HepG2 (cell line): ENCODE results near the gene CTCF. TPM values are rescaled to one million over a fixed set of nuclear protein-coding genes. Genes with fewer than 3 reads are reported as not detected.

Source experiments
- BCL6 ChIP-seq: IDR thresholded peaks from 2 replicates; pipeline ENCODE4 v1.6.1; 2016; ENCODE audit warnings: missing genetic modification reagents, missing compliant biosample characterization
- CREM ChIP-seq, 2 experiments: sonication (generic) in 1 of 2; formaldehyde crosslinking in 1 of 2; IDR thresholded peaks; 2 replicates each; pipeline versions ENCODE4 v1.4.0 to v1.6.1; 2016 to 2020; ENCODE audit warnings: antibody characterized with exemption in 1 of 2, mild to moderate bottlenecking in 1 of 2, missing genetic modification reagents in 1 of 2
- DR1 ChIP-seq: sonication (generic); formaldehyde crosslinking; IDR thresholded peaks from 2 replicates; pipeline ENCODE4 v1.8.0; 2021; ENCODE audit warnings: mild to moderate bottlenecking, missing genetic modification reagents, inconsistent platforms
- EEA1 ChIP-seq: sonication (generic); formaldehyde crosslinking; IDR thresholded peaks from 2 replicates; pipeline ENCODE4 v1.5.1; 2020; ENCODE audit warnings: mild to moderate bottlenecking, missing genetic modification reagents, borderline replicate concordance
- ESRRA ChIP-seq: sonication (generic); formaldehyde crosslinking; IDR thresholded peaks from 2 replicates; pipeline ENCODE4 v1.5.1; 2020; ENCODE audit warnings: mild to moderate bottlenecking, low read depth, missing genetic modification reagents
- GTF2F1 ChIP-seq: fragments of 150-350 bp; IDR thresholded peaks from 2 replicates; pipeline ENCODE4 v1.6.1; 2014; ENCODE audit warnings: low read length
- MAX ChIP-seq: IDR thresholded peaks from 2 replicates; pipeline ENCODE4 v1.6.1; 2012; ENCODE audit warnings: inconsistent platforms
- MAZ ChIP-seq, 2 experiments: sonication (generic) in 1 of 2; formaldehyde crosslinking in 1 of 2; IDR thresholded peaks; 2 replicates each; pipeline versions ENCODE4 v1.5.0 to v1.6.1; 2012 to 2020; ENCODE audit warnings: low read depth in 2 of 2, mild to moderate bottlenecking in 2 of 2, borderline replicate concordance in 1 of 2, improper control_type of control experiment in 1 of 2, low read length in 1 of 2, missing genetic modification reagents in 1 of 2, moderate library complexity in 1 of 2
- NFRKB ChIP-seq: fragments of 450-650 bp; IDR thresholded peaks from 2 replicates; pipeline ENCODE4 v1.6.1; 2017
- NR0B2 ChIP-seq: sonication (generic); formaldehyde crosslinking; IDR thresholded peaks from 2 replicates; pipeline ENCODE4 v1.4.0; 2020; ENCODE audit warnings: mild to moderate bottlenecking, missing genetic modification reagents
- NR2F6 ChIP-seq, 2 experiments: IDR thresholded peaks; 2 replicates each; pipeline ENCODE4 v1.6.1; 2016; ENCODE audit warnings: antibody characterized with exemption in 1 of 2, mild to moderate bottlenecking in 1 of 2
- PRPF4 ChIP-seq: fragments of 200-400 bp; formaldehyde crosslinking; IDR thresholded peaks from 2 replicates; pipeline ENCODE4 v1.6.1; 2016; ENCODE audit warnings: low read length, low read depth; ENCODE audit not compliant: poor library complexity, severe bottlenecking
- RAD21 ChIP-seq: fragments of 450-650 bp; formaldehyde crosslinking; IDR thresholded peaks from 2 replicates; pipeline ENCODE4 v1.5.0; 2020; ENCODE audit warnings: mild to moderate bottlenecking
- SIN3B ChIP-seq: fragments of 150-350 bp; IDR thresholded peaks from 2 replicates; pipeline ENCODE4 v1.6.1; 2014; ENCODE audit warnings: low read length
- SSRP1 ChIP-seq: IDR thresholded peaks from 2 replicates; pipeline ENCODE4 v1.6.1; 2016; ENCODE audit warnings: control low read depth
- TEAD2 ChIP-seq: sonication (generic); formaldehyde crosslinking; IDR thresholded peaks from 2 replicates; pipeline ENCODE4 v1.9.0; 2021; ENCODE audit warnings: missing genetic modification reagents
- XBP1 ChIP-seq: sonication (generic); formaldehyde crosslinking; IDR thresholded peaks from 2 replicates; pipeline ENCODE4 v1.5.0; 2020; ENCODE audit warnings: missing genetic modification reagents
- ZNF24 ChIP-seq: fragments of 450-650 bp; IDR thresholded peaks from 2 replicates; pipeline ENCODE4 v1.6.1; 2017; ENCODE audit warnings: antibody characterized with exemption, mild to moderate bottlenecking
- ZNF530 ChIP-seq: sonication (generic); formaldehyde crosslinking; IDR thresholded peaks from 2 replicates; pipeline ENCODE4 v1.5.0; 2020; ENCODE audit warnings: low read depth, mild to moderate bottlenecking, missing genetic modification reagents
- ZNF792 ChIP-seq: IDR thresholded peaks from 2 replicates; pipeline ENCODE4 v1.6.1; 2016
- ZSCAN20 ChIP-seq: sonication (generic); formaldehyde crosslinking; IDR thresholded peaks from 2 replicates; pipeline ENCODE4 v1.4.0; 2020; ENCODE audit warnings: missing genetic modification reagents, mild to moderate bottlenecking, borderline replicate concordance
- ZSCAN21 ChIP-seq: sonication (generic); formaldehyde crosslinking; IDR thresholded peaks from 2 replicates; pipeline ENCODE4 v1.8.0; 2022; ENCODE audit warnings: mild to moderate bottlenecking, missing genetic modification reagents, moderate library complexity, borderline replicate concordance
- ZSCAN25 ChIP-seq: sonication (generic); formaldehyde crosslinking; IDR thresholded peaks from 2 replicates; pipeline ENCODE4 v1.8.0; 2022; ENCODE audit warnings: mild to moderate bottlenecking, missing genetic modification reagents
- polyA plus RNA-seq, 8 experiments: library from polyadenylated mRNA; depleted of rRNA in 3 of 8; stranded (reverse) in 7 of 8; unstranded in 1 of 8; fragments of >200 nt; fragmentation: Illumina TruSeq in 4 of 8; extraction: Trizol in 4 of 8; gene quantifications; 2 replicates each; pipeline versions ENCODE4 v1.2.1 to v1.2.3, GENCODE V29; 2011 to 2016; ENCODE audit warnings: low read depth in 4 of 8, missing spikeins in 1 of 8, mixed read lengths in 1 of 8; ENCODE audit not compliant: insufficient read depth in 1 of 8
- total RNA-seq, 5 experiments: library from RNA; depleted of rRNA; stranded (reverse); fragments of >200 nt; fragmentation: Illumina TruSeq; extraction: Trizol; gene quantifications; 2 replicates each; pipeline ENCODE4 v1.2.3, GENCODE V29; 2016; ENCODE audit warnings: low read depth in 1 of 5
- TF ChIP-seq, protein P1 (sequence below): sonication (generic); formaldehyde crosslinking; IDR thresholded peaks from 2 replicates; pipeline ENCODE4 v1.4.0; 2020; ENCODE audit warnings: mild to moderate bottlenecking, low read depth, missing genetic modification reagents
- TF ChIP-seq, protein P2 (sequence below): sonication (generic); formaldehyde crosslinking; IDR thresholded peaks from 2 replicates; pipeline ENCODE4 v1.8.1; 2023; ENCODE audit warnings: mild to moderate bottlenecking, inconsistent platforms, moderate library complexity, missing genetic modification reagents, borderline replicate concordance
- TF ChIP-seq, protein P3 (sequence below): sonication (generic); formaldehyde crosslinking; IDR thresholded peaks from 2 replicates; pipeline ENCODE4 v1.4.0; 2020; ENCODE audit warnings: low read depth, mild to moderate bottlenecking, missing genetic modification reagents

CTCF gene
- total and polyA plus RNA-seq, 2 of the 13 experiments (the other 11 are each of a cell fraction or from before 2014, with no cell fraction given): 19.5 to 37.5 TPM

- TF ChIP-seq ZNF24: no peak
- no peak for TF ChIP-seq ZNF530 (CRISPR knock-in tag)
- TF ChIP-seq PRPF4: no peak
- TF ChIP-seq NR2F6 (IDR thresholded peaks at IDR 0.05): no peak
- peak; percentile 53; the same call in 1 of the 2 replicates for TF ChIP-seq NR2F6 (CRISPR knock-in tag; IDR thresholded peaks at IDR 0.05)
- peak; percentile 88 for TF ChIP-seq DR1 (CRISPR knock-in tag)
- TF ChIP-seq MAZ (IDR thresholded peaks at IDR 0.05; ENCODE audit: borderline replicate concordance, low read depth, low read length): peak; percentile 95; the same call in 1 of the 2 replicates
- TF ChIP-seq MAZ (CRISPR knock-in tag; IDR thresholded peaks at IDR 0.05; ENCODE audit: low read depth): peak; percentile 96
- TF ChIP-seq ZSCAN20 (CRISPR knock-in tag): peak; percentile 42; the same call in 1 of the 2 replicates
- TF ChIP-seq GTF2F1: no peak
- no peak for TF ChIP-seq NR0B2 (CRISPR knock-in tag)
- TF ChIP-seq, protein P1, sequence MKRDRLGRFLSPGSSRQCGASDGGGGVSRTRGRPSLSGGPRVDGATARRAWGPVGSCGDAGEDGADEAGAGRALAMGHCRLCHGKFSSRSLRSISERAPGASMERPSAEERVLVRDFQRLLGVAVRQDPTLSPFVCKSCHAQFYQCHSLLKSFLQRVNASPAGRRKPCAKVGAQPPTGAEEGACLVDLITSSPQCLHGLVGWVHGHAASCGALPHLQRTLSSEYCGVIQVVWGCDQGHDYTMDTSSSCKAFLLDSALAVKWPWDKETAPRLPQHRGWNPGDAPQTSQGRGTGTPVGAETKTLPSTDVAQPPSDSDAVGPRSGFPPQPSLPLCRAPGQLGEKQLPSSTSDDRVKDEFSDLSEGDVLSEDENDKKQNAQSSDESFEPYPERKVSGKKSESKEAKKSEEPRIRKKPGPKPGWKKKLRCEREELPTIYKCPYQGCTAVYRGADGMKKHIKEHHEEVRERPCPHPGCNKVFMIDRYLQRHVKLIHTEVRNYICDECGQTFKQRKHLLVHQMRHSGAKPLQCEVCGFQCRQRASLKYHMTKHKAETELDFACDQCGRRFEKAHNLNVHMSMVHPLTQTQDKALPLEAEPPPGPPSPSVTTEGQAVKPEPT (CRISPR knock-in tag): peak; percentile 73; the same call in 1 of the 2 replicates
- TF ChIP-seq TEAD2 (CRISPR knock-in tag): no peak; the same call in 1 of the 2 replicates
- TF ChIP-seq ZSCAN21 (CRISPR knock-in tag): peak; percentile 91
- peak; percentile 24; the same call in 1 of the 2 replicates for TF ChIP-seq BCL6 (CRISPR knock-in tag)
- peak; percentile 92 for TF ChIP-seq MAX
- no peak for TF ChIP-seq ZSCAN25 (CRISPR knock-in tag)
- TF ChIP-seq NFRKB: no peak
- peak; percentile 49; the same call in 1 of the 2 replicates for TF ChIP-seq CREM (IDR thresholded peaks at IDR 0.05)
- no peak for TF ChIP-seq CREM (CRISPR knock-in tag; IDR thresholded peaks at IDR 0.05)
- TF ChIP-seq EEA1 (CRISPR knock-in tag): no peak
- TF ChIP-seq ZNF792 (CRISPR knock-in tag): peak; percentile 61
- TF ChIP-seq ESRRA (CRISPR knock-in tag): peak; percentile 80
- TF ChIP-seq, protein P2, sequence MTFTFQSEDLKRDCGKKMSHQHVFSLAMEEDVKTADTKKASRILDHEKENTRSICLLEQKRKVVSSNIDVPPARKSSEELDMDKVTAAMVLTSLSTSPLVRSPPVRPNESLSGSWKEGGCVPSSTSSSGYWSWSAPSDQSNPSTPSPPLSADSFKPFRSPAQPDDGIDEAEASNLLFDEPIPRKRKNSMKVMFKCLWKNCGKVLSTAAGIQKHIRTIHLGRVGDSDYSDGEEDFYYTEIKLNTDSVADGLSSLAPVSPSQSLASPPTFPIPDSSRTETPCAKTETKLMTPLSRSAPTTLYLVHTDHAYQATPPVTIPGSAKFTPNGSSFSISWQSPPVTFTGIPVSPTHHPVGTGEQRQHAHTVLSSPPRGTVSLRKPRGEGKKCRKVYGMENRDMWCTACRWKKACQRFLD: no peak
- no peak for TF ChIP-seq XBP1 (CRISPR knock-in tag)
- TF ChIP-seq SIN3B: peak; percentile 75; the same call in 1 of the 2 replicates
- TF ChIP-seq SSRP1 (CRISPR knock-in tag): no peak
- TF ChIP-seq, protein P3, sequence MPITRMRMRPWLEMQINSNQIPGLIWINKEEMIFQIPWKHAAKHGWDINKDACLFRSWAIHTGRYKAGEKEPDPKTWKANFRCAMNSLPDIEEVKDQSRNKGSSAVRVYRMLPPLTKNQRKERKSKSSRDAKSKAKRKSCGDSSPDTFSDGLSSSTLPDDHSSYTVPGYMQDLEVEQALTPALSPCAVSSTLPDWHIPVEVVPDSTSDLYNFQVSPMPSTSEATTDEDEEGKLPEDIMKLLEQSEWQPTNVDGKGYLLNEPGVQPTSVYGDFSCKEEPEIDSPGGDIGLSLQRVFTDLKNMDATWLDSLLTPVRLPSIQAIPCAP (CRISPR knock-in tag): no peak
- 0 out of 2 replicates have a peak, but pooled peaks have one; percentile 16 for TF ChIP-seq RAD21 (CRISPR knock-in tag)
Measured at GRCh38 chr16:67561824-67562525, 351 bp upstream of the CTCF start (continued).
